GM23248 (cell line): Measurements from ENCODE around the gene LPAR1. TPM values are rescaled to one million over a fixed set of nuclear protein-coding genes. Genes with fewer than 3 reads are reported as not detected.
"Not testable (repeated sequence)": the region's sequence is repeated elsewhere in the genome, so short reads cannot be mapped to it uniquely, and the experiment has no call there.

ENCODE experiments used
- DNase-seq: peaks from one replicate; pipeline ENCODE4 v3.0.0-alpha.2; 2015
- H2AFZ ChIP-seq: fragments of 200-600 bp; sonication (generic); 2 replicates; pipeline ENCODE4 v1.6.1; 2016; ENCODE audit warnings: antibody characterized with exemption
- H3F3A ChIP-seq: fragments of 200-600 bp; sonication (generic); 2 replicates; pipeline ENCODE4 v1.6.1; 2016; ENCODE audit warnings: mild to moderate bottlenecking, antibody characterized with exemption, mixed run types; ENCODE audit not compliant: insufficient read depth
- H3K27ac ChIP-seq: fragments of 200-600 bp; sonication (generic); 2 replicates; pipeline ENCODE4 v1.5.1; 2016; ENCODE audit warnings: mild to moderate bottlenecking
- H3K27me3 ChIP-seq: fragments of 200-600 bp; sonication (generic); replicated peaks from 2 replicates; pipeline ENCODE4 v1.6.1; 2016; ENCODE audit warnings: mild to moderate bottlenecking; ENCODE audit not compliant: insufficient read depth
- H3K36me3 ChIP-seq: fragments of 200-600 bp; sonication (generic); 2 replicates; pipeline ENCODE4 v1.6.1; 2016; ENCODE audit warnings: low read depth, mild to moderate bottlenecking
- H3K4me1 ChIP-seq: fragments of 200-600 bp; sonication (generic); 2 replicates; pipeline ENCODE4 v1.6.1; 2016; ENCODE audit warnings: mild to moderate bottlenecking; ENCODE audit not compliant: insufficient read depth
- H3K4me2 ChIP-seq: fragments of 200-600 bp; sonication (generic); one replicate; pipeline ENCODE4 v1.6.1; 2016; ENCODE audit warnings: mild to moderate bottlenecking; ENCODE audit not compliant: unreplicated experiment
- H3K4me3 ChIP-seq: fragments of 200-600 bp; sonication (generic); 2 replicates; pipeline ENCODE4 v1.5.1; 2016; ENCODE audit warnings: mild to moderate bottlenecking
- H3K79me2 ChIP-seq: fragments of 200-600 bp; sonication (generic); 2 replicates; pipeline ENCODE4 v1.6.1; 2016; ENCODE audit warnings: mild to moderate bottlenecking; ENCODE audit not compliant: insufficient read depth
- H3K9ac ChIP-seq: fragments of 200-600 bp; sonication (generic); 2 replicates; pipeline ENCODE4 v1.6.1; 2016; ENCODE audit warnings: mild to moderate bottlenecking
- H3K9me2 ChIP-seq: fragments of 200-600 bp; sonication (generic); 2 replicates; pipeline ENCODE4 v1.6.1; 2016; ENCODE audit warnings: mixed run types, mild to moderate bottlenecking, moderate library complexity; ENCODE audit not compliant: insufficient read depth
- H3K9me3 ChIP-seq: fragments of 200-600 bp; sonication (generic); one replicate; pipeline ENCODE4 v1.6.1; 2017; ENCODE audit warnings: low read depth
- H4K20me1 ChIP-seq: fragments of 200-600 bp; sonication (generic); 2 replicates; pipeline ENCODE4 v1.6.0; 2016; ENCODE audit not compliant: insufficient read depth
- EZH2 ChIP-seq: fragments of 200-600 bp; sonication (generic); IDR thresholded peaks from 2 replicates; pipeline ENCODE4 v1.6.1; 2018; ENCODE audit warnings: antibody characterized with exemption, mild to moderate bottlenecking; ENCODE audit not compliant: insufficient read depth, poor library complexity, severe bottlenecking
- EZH2phosphoT487 ChIP-seq: fragments of 200-600 bp; sonication (generic); IDR thresholded peaks from 2 replicates; pipeline ENCODE4 v1.6.1; 2018; ENCODE audit warnings: antibody characterized with exemption, moderate library complexity, mild to moderate bottlenecking, low read depth; ENCODE audit not compliant: insufficient read depth
- WGBS, 2 experiments: methylation state at CpG; one replicate each; pipeline ENCODE4 v1.1.6; 2015 to 2017; ENCODE audit warnings: low lambda C conversion rate in 2 of 2, low coverage in 1 of 2; ENCODE audit errors: missing lambda C conversion rate in 2 of 2; 5-methylcytosine and 5-hydroxymethylcytosine counted together
- in situ Hi-C: fragments of 300-500 bp; cut with MboI; formaldehyde crosslinking; loops from 2 replicates; pipeline ENCODE4 v1.15.0; 2020
- polyA plus RNA-seq: library from polyadenylated mRNA; unstranded; fragments of >200 nt; fragmentation: Nextera tagmentation; extraction: Ambion mirVana; gene quantifications from 2 replicates; pipeline ENCODE4 v1.2.1, GENCODE V29; 2016
- small RNA-seq: library from RNA; depleted of rRNA; stranded (forward); fragments of <200 nt; gene quantifications from one replicate; pipeline ENCODE3, GENCODE V24; 2014; ENCODE audit warnings: low read depth, low replicate concordance
- total RNA-seq: library from RNA; depleted of rRNA; stranded (reverse); fragments of >200 nt; shearing (Covaris generic); gene quantifications from 2 replicates; pipeline ENCODE4 v1.2.3, GENCODE V29; 2014

Gene LPAR1
- total and polyA plus RNA-seq, 2 experiments from 2014 or later = 40.1 to 90.8 TPM

GRCh38 chr9:110825950-110826349 lies 212.3 kb downstream of the LPAR1 start:
- H3F3A ChIP-seq = peaks cover 12% of the 10 kb centered on the region
- no peaks in the 10 kb centered on the region for H4K20me1 ChIP-seq
- H2AFZ ChIP-seq = no peak overlapping the region
- 89 to 91% methylated on average over 2 of the region's 2 CpGs for WGBS, 2 experiments
- peaks cover 8% of the 10 kb centered on the region for H3K4me1 ChIP-seq
- no peaks in the 10 kb centered on the region for H3K79me2 ChIP-seq
- no peaks in the 10 kb centered on the region for H3K27me3 ChIP-seq
- no peaks in the 10 kb centered on the region for H3K9me3 ChIP-seq
- H3K4me3 ChIP-seq = no peak overlapping the region
- TF ChIP-seq EZH2 (no peak), EZH2phosphoT487 (no peak)
- H3K4me2 ChIP-seq = no peak overlapping the region
- H3K9ac ChIP-seq = no peak overlapping the region
- no peak for DNase-seq
- H3K36me3 ChIP-seq = no peaks in the 10 kb centered on the region
- no peak overlapping the region for H3K27ac ChIP-seq
- in situ Hi-C loops = no loop called here
- H3K9me2 ChIP-seq = no peaks in the 10 kb centered on the region

GRCh38 chr9:110825129-110825528 lies 213.1 kb downstream of the LPAR1 start:
- H4K20me1 ChIP-seq, H3K9me3 ChIP-seq, DNase-seq, H3K36me3 ChIP-seq, H3K9ac ChIP-seq, H3K4me3 ChIP-seq, H3K79me2 ChIP-seq, H3K27ac ChIP-seq, H3K4me2 ChIP-seq, H2AFZ ChIP-seq, in situ Hi-C loops, H3K4me1 ChIP-seq, H3K27me3 ChIP-seq, H3K9me2 ChIP-seq: not testable (repeated sequence)
- peaks cover 12% of the 10 kb centered on the region for H3F3A ChIP-seq

Small RNA genes within 50 kb of the gene (small RNA-seq; reads per million reads assigned to genes)
- gene RF00019 (not detected), gene RNU6-432P (not detected)
